ENCODE measurements around the gene CRPPA. TPM values are rescaled to one million over a fixed set of nuclear protein-coding genes. Genes with fewer than 3 reads are reported as not detected.

CRPPA gene
- total RNA-seq, 1 experiment from 2014 or later, result 1.1 TPM

- no peaks in the 10 kb centered on the region for H3K9me3 Mint-ChIP-seq (ENCODE audit: unreplicated experiment)
- no peak for DNase-seq (ENCODE audit: unreplicated experiment)
- H3K4me1 Mint-ChIP-seq (ENCODE audit: insufficient read depth, unreplicated experiment), result no peaks in the 10 kb centered on the region
- ChIA-PET CTCF (interaction anchor here (0.7 kb wide), 1 partner anchor 80 kb away, joined by 3 read pairs; no protein-coding TSS in a partner anchor), POLR2A (interaction anchor here (0.5 kb wide), 1 partner anchor 280 kb away, joined by 5 read pairs; no protein-coding TSS in a partner anchor)
- no TSS peak for BruUV-seq (replicated peaks)
- no peak overlapping the region for H3K27ac Mint-ChIP-seq (ENCODE audit: low read depth, unreplicated experiment)
- TF ChIP-seq, protein P1, sequence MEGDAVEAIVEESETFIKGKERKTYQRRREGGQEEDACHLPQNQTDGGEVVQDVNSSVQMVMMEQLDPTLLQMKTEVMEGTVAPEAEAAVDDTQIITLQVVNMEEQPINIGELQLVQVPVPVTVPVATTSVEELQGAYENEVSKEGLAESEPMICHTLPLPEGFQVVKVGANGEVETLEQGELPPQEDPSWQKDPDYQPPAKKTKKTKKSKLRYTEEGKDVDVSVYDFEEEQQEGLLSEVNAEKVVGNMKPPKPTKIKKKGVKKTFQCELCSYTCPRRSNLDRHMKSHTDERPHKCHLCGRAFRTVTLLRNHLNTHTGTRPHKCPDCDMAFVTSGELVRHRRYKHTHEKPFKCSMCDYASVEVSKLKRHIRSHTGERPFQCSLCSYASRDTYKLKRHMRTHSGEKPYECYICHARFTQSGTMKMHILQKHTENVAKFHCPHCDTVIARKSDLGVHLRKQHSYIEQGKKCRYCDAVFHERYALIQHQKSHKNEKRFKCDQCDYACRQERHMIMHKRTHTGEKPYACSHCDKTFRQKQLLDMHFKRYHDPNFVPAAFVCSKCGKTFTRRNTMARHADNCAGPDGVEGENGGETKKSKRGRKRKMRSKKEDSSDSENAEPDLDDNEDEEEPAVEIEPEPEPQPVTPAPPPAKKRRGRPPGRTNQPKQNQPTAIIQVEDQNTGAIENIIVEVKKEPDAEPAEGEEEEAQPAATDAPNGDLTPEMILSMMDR (IDR thresholded peaks at IDR 0.05; ENCODE audit: unreplicated experiment), result no peak
- H3K36me3 Mint-ChIP-seq (ENCODE audit: insufficient read depth, unreplicated experiment), result no peaks in the 10 kb centered on the region
- no peaks in the 10 kb centered on the region for H3K27me3 Mint-ChIP-seq (ENCODE audit: insufficient read depth, unreplicated experiment)
- H3K4me3 Mint-ChIP-seq (ENCODE audit: unreplicated experiment), result no peak overlapping the region
- intact Hi-C loops (cut with micrococcal nuclease), result no loop called here
Observed at GRCh38 chr7:16409777-16410176, 11.6 kb downstream of the CRPPA start.

GRCh38 chr7:16404636-16405035 lies 16.7 kb downstream of the CRPPA start:
- Mint-ChIP-seq H3K27me3 (ENCODE audit: insufficient read depth, unreplicated experiment) (no peaks in the 10 kb centered on the region), H3K4me1 (ENCODE audit: insufficient read depth, unreplicated experiment) (no peaks in the 10 kb centered on the region), H3K4me3 (ENCODE audit: unreplicated experiment) (no peak overlapping the region), H3K36me3 (ENCODE audit: insufficient read depth, unreplicated experiment) (no peaks in the 10 kb centered on the region), H3K9me3 (ENCODE audit: unreplicated experiment) (peaks cover 13% of the 10 kb centered on the region), H3K27ac (ENCODE audit: low read depth, unreplicated experiment) (no peak overlapping the region)
- intact Hi-C loops (cut with micrococcal nuclease), result no loop called here
- ChIA-PET POLR2A (interaction anchor here (0.7 to 1.1 kb wide), 2 partner anchors 23 to 483 kb away, joined by 3 read pairs; no protein-coding TSS in a partner anchor), CTCF (interaction anchor here (0.5 kb wide), 1 partner anchor 11 kb away, joined by 3 read pairs; no protein-coding TSS in a partner anchor)
- DNase-seq (ENCODE audit: unreplicated experiment), result no peak
- BruUV-seq (replicated peaks), result no TSS peak
- TF ChIP-seq, protein P1 (IDR thresholded peaks at IDR 0.05; ENCODE audit: unreplicated experiment), result no peak

DNA sequence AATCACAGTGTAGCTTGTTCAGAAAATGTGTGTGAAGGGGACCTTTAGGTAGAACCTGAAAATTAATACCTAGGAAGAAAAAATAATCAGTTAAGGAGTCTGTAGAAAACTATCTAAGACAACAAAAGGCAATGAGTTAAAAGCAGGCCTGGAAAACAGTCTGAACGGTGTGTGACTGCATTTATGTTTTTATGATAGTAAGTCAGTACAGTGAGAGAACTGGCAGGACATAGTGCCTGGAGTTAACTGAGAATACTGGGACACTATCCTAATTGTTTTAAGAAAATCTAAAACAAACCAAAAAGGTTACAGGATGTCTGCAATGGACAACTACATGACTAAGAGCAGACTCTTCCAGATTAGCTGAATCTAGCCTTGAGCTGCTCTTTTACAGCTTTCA lies 17.9 kb downstream of the CRPPA start:
- ChIA-PET CTCF (interaction anchor here (0.6 to 0.7 kb wide), 2 partner anchors 10 to 128 kb away, joined by 3 read pairs; no protein-coding TSS in a partner anchor), POLR2A (no interaction called here)
- Mint-ChIP-seq H3K36me3 (ENCODE audit: insufficient read depth, unreplicated experiment) (peaks cover 7% of the 10 kb centered on the region), H3K27me3 (ENCODE audit: insufficient read depth, unreplicated experiment) (no peaks in the 10 kb centered on the region), H3K9me3 (ENCODE audit: unreplicated experiment) (peaks cover 13% of the 10 kb centered on the region), H3K27ac (ENCODE audit: low read depth, unreplicated experiment) (no peak overlapping the region), H3K4me3 (ENCODE audit: unreplicated experiment) (no peak overlapping the region), H3K4me1 (ENCODE audit: insufficient read depth, unreplicated experiment) (no peaks in the 10 kb centered on the region)
- DNase-seq (ENCODE audit: unreplicated experiment), result no peak
- TF ChIP-seq, protein P1 (IDR thresholded peaks at IDR 0.05; ENCODE audit: unreplicated experiment), result no peak
- no TSS peak for BruUV-seq (replicated peaks)
- intact Hi-C loops (cut with micrococcal nuclease), result no loop called here

- no peak for DNase-seq (ENCODE audit: unreplicated experiment)
- intact Hi-C loops (cut with micrococcal nuclease), result no loop called here
- CTCF ChIA-PET, result interaction anchor here (0.6 to 0.7 kb wide), 2 partner anchors 9 to 129 kb away, joined by 3 read pairs; no protein-coding TSS in a partner anchor
- Mint-ChIP-seq H3K9me3 (ENCODE audit: unreplicated experiment) (peaks cover 13% of the 10 kb centered on the region), H3K4me3 (ENCODE audit: unreplicated experiment) (no peak overlapping the region), H3K27me3 (ENCODE audit: insufficient read depth, unreplicated experiment) (no peaks in the 10 kb centered on the region), H3K27ac (ENCODE audit: low read depth, unreplicated experiment) (no peak overlapping the region), H3K36me3 (ENCODE audit: insufficient read depth, unreplicated experiment) (peaks cover 7% of the 10 kb centered on the region), H3K4me1 (ENCODE audit: insufficient read depth, unreplicated experiment) (no peaks in the 10 kb centered on the region)
- TF ChIP-seq, protein P1 (IDR thresholded peaks at IDR 0.05; ENCODE audit: unreplicated experiment), result no peak
- BruUV-seq (replicated peaks), result no TSS peak
- POLR2A ChIA-PET, result interaction anchor here (0.5 kb wide), 1 partner anchor 243 kb away, joined by 3 read pairs; the partner anchor contains the start of gene BZW2
Observed at GRCh38 chr7:16402940-16403339, 18.4 kb downstream of the CRPPA start.
